Measurements from ENCODE around the gene RSPO1.

DNA sequence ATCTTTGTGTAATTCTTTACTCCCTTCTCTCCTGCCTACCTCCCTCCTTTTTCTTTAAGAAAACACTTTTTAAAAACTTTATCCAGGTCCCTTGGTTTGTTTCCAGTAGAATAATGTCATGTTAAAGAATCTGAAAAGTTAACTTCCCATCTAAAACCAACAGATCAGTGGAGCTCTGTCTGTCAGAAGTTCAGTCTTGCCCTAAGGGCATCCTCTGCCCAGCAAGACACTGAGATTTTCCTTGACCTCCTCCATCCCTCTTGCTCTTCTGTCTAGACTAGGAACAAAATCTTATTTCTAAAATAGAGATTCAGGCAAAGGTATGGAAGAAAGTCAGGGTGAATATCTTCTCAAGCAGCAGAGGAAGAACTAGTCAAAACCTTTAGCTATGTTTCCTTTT is 33.3 kb downstream of the RSPO1 start:
- TF ChIP-seq RARB (CRISPR knock-in tag; IDR thresholded peaks at IDR 0.05) (no peak), ESRRG (CRISPR knock-in tag; IDR thresholded peaks at IDR 0.05) (no peak)
- TF ChIP-seq, protein P1, sequence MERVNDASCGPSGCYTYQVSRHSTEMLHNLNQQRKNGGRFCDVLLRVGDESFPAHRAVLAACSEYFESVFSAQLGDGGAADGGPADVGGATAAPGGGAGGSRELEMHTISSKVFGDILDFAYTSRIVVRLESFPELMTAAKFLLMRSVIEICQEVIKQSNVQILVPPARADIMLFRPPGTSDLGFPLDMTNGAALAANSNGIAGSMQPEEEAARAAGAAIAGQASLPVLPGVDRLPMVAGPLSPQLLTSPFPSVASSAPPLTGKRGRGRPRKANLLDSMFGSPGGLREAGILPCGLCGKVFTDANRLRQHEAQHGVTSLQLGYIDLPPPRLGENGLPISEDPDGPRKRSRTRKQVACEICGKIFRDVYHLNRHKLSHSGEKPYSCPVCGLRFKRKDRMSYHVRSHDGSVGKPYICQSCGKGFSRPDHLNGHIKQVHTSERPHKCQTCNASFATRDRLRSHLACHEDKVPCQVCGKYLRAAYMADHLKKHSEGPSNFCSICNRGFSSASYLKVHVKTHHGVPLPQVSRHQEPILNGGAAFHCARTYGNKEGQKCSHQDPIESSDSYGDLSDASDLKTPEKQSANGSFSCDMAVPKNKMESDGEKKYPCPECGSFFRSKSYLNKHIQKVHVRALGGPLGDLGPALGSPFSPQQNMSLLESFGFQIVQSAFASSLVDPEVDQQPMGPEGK (CRISPR knock-in tag; IDR thresholded peaks at IDR 0.05; ENCODE audit: borderline replicate concordance): no peak

All from SK-N-SH treated with all-trans-retinoic acid at 6 μM for 48 hours (cell line).